Activated CD8-positive, alpha-beta T cell treated with anti-CD3 and anti-CD28 coated beads, Interleukin-2, amount 10 ng/mL, durations not matched to agents 7 days and 5 days (primary cell): ENCODE results near the gene HOXC10. TPM values are rescaled to one million over a fixed set of nuclear protein-coding genes. Genes with fewer than 3 reads are reported as not detected.

ENCODE experiments used
- ATAC-seq: fragments of 150-1000 bp; cut with Tn5 transposase; one replicate; pipeline ENCODE4 v1.10.0; 2021; ENCODE audit warnings: moderate library complexity
- CTCF ChIA-PET: fragments of 350-600 bp; sonication (Branson Sonifier 250); formaldehyde crosslinking; loops from one replicate; lab custom pipeline; 2021; ENCODE audit warnings: antibody characterized with exemption; lab: Charles Lee
- POLR2A ChIA-PET: fragments of 350-600 bp; sonication (Branson Sonifier 250); formaldehyde crosslinking; loops from one replicate; lab custom pipeline; 2021; ENCODE audit warnings: antibody characterized with exemption; lab: Charles Lee
- DNase-seq: peaks from one replicate; pipeline ENCODE4 v3.0.0-alpha.2; 2020
- H3K27ac Mint-ChIP-seq: one replicate; pipeline ENCODE4 v1.8.0; 2021; ENCODE audit warnings: mild to moderate bottlenecking, mixed read lengths
- H3K27me3 Mint-ChIP-seq: one replicate; pipeline ENCODE4 v1.8.0; 2021; ENCODE audit warnings: low read depth, mixed read lengths
- H3K36me3 Mint-ChIP-seq: one replicate; pipeline ENCODE4 v1.8.0; 2021; ENCODE audit warnings: low read depth, mixed read lengths
- H3K4me1 Mint-ChIP-seq: one replicate; pipeline ENCODE4 v1.8.0; 2021; ENCODE audit warnings: low read depth, mixed read lengths
- H3K4me3 Mint-ChIP-seq: one replicate; pipeline ENCODE4 v1.8.0; 2021; ENCODE audit warnings: mild to moderate bottlenecking, mixed read lengths
- H3K9me3 Mint-ChIP-seq: one replicate; pipeline ENCODE4 v1.8.0; 2022; ENCODE audit warnings: mixed read lengths; ENCODE audit not compliant: insufficient read depth
- total RNA-seq, 2 experiments: library from RNA; stranded (reverse); gene quantifications; one replicate each; pipeline ENCODE4 v1.2.3, GENCODE V29; 2021

HOXC10 gene
- total RNA-seq, 2 experiments from 2014 or later = not detected

GRCh38 chr12:53982648-53983567, 2.0 kb upstream of the HOXC10 start:
- ChIA-PET CTCF (no interaction called here), POLR2A (no interaction called here)
- DNase-seq (no peak), ATAC-seq (no peak)
- peaks cover 2% of the 10 kb centered on the region for H3K36me3 Mint-ChIP-seq
- peak overlapping the region; percentile 12 for H3K4me3 Mint-ChIP-seq
- H3K27ac Mint-ChIP-seq = no peak overlapping the region
- peaks cover 30% of the 10 kb centered on the region for H3K4me1 Mint-ChIP-seq
- no peaks in the 10 kb centered on the region for H3K9me3 Mint-ChIP-seq
- peaks cover 95% of the 10 kb centered on the region for H3K27me3 Mint-ChIP-seq

DNA sequence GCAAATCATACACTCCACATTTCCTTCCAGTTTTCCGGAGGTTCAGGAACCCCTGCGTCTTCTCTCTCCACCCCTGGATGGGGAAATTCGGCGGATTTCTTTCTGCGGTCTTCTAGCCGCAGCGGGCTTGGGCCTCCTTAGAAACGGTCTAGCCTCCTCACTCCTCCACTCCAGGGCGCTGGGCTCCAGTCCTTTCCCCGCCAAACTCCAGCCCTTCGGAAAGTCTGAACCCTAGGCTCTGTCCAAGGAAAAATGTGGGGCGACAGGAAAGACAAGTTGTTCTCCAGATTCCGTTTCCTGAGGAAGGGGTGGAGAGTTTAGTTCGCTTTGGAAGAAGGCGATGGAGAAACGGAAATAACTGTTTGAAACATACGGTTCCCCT, 1.4 kb upstream of the HOXC10 start:
- peak overlapping the region; percentile 12 for H3K4me3 Mint-ChIP-seq

DNA sequence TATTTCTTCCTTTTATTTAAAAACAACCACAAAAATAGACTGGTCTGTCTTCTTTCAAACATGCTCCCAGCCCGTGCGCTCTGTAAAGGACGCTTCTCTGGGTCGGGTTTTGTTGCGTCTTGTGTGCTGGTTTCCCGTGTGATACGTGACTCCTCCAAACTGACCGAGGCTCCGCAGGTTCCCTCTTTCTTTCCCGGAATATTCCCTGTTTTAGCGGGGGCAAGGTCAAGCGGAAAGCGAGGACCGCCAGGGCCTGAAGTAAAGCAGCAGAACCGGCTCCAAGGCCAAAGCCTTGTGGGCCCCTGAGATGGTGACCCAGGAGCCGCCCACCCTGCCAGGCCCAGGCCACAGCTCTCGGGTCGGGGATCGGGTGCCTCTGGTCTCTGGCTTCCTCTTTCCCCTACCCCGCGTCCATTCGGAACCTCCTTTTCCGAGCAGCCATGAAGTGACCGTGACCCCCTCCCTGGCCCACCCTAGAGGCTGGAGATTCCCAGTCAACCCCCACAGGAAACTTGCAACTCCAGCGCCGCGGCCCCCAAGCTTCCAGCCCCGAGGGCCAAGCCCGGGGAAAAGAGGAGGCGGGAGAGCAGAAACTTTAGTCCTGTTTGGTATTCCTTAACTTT, 885 bp upstream of the HOXC10 start:
- Mint-ChIP-seq H3K27me3 (peaks cover 93% of the 10 kb centered on the region), H3K9me3 (no peaks in the 10 kb centered on the region), H3K27ac (no peak overlapping the region), H3K4me3 (no peak overlapping the region), H3K4me1 (peaks cover 36% of the 10 kb centered on the region), H3K36me3 (peaks cover 2% of the 10 kb centered on the region)
- CTCF ChIA-PET = interaction anchor here (1.1 to 5.8 kb wide), 10 partner anchors 8 to 223 kb away, joined by 3 to 35 read pairs (median 7); partner anchors contain the start of genes HOXC5 and HOXC9
- DNase-seq (no peak), ATAC-seq (no peak)
- POLR2A ChIA-PET = no interaction called here

More for the DNA sequence above, 1.4 kb upstream of the HOXC10 start:
- Mint-ChIP-seq H3K4me1 (peaks cover 31% of the 10 kb centered on the region), H3K9me3 (no peaks in the 10 kb centered on the region), H3K27ac (no peak overlapping the region), H3K27me3 (peaks cover 95% of the 10 kb centered on the region), H3K36me3 (peaks cover 2% of the 10 kb centered on the region)
- POLR2A ChIA-PET = no interaction called here
- ATAC-seq (no peak), DNase-seq (no peak)
- CTCF ChIA-PET = interaction anchor here (5.8 kb wide), 1 partner anchor 218 kb away, joined by 35 read pairs; no protein-coding TSS in a partner anchor

DNA sequence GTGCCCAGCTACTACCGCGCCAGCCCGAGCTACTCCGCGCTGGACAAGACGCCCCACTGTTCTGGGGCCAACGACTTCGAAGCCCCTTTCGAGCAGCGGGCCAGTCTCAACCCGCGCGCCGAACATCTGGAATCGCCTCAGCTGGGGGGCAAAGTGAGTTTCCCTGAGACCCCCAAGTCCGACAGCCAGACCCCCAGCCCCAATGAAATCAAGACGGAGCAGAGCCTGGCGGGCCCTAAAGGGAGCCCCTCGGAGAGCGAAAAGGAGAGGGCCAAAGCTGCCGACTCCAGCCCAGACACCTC, 697 bp downstream of the HOXC10 start:
- no peak for ATAC-seq
- H3K4me1 Mint-ChIP-seq = peaks cover 39% of the 10 kb centered on the region
- no peaks in the 10 kb centered on the region for H3K9me3 Mint-ChIP-seq
- no peak overlapping the region for H3K27ac Mint-ChIP-seq
- H3K27me3 Mint-ChIP-seq = peaks cover 93% of the 10 kb centered on the region
- CTCF ChIA-PET = interaction anchor here (0.7 to 5.8 kb wide), 17 partner anchors 9 to 230 kb away, joined by 3 to 35 read pairs (median 6); partner anchors contain the start of genes HOXC11, HOXC5, HOXC6 and HOXC9
- POLR2A ChIA-PET = no interaction called here
- no peak for DNase-seq
- no peaks in the 10 kb centered on the region for H3K36me3 Mint-ChIP-seq
- H3K4me3 Mint-ChIP-seq = peak overlapping the region; percentile 48

- POLR2A ChIA-PET = no interaction called here
- H3K4me3 Mint-ChIP-seq = peak overlapping the region; percentile 12
- peaks cover 93% of the 10 kb centered on the region for H3K27me3 Mint-ChIP-seq
- ATAC-seq (peak; percentile 31), DNase-seq (no peak)
- no peaks in the 10 kb centered on the region for H3K9me3 Mint-ChIP-seq
- H3K36me3 Mint-ChIP-seq = no peaks in the 10 kb centered on the region
- peaks cover 35% of the 10 kb centered on the region for H3K4me1 Mint-ChIP-seq
- H3K27ac Mint-ChIP-seq = no peak overlapping the region
- CTCF ChIA-PET = interaction anchor here (0.9 to 5.8 kb wide), 15 partner anchors 9 to 230 kb away, joined by 3 to 35 read pairs (median 6); partner anchors contain the start of genes HOXC11, HOXC5, HOXC6 and HOXC9
Measured at GRCh38 chr12:53985994-53986685, 1.2 kb downstream of the HOXC10 start.

DNA sequence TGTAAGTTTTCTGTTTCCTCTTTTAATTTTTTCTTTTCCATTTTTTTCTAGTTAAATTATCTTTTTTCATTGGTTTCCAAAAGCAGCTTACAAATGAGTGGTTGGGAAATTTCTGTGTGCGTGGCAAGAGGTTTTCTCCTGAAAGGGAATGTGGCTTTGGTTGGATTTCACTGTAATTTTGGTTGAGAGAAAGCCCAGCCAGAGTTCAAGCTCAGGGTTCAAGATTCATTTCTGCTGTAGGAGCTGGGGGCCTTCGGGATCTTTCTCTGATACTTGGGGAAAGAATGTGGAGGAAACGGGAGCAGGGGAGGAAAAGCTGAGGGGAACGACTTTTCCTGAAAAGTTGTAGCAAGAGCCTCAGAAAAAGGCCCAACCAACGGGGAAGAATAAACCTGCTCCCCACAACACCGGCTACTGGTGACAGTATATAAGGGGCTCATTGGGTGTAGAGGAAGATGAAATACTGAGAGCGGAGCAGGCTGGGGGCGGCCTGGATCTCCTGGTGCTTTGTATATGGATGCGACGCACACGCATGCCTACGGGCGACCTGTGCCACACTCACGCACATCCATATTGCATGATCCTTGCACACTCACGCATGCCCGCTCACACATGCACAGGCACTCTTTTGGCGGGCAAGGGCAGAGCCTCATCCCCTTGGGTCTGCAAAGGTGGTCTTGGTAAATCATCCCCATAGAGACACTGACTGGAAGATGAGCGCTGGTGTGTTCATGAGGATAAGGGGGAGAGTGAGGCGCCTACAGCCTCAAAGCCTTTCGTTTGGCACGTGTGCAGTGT, 1.9 kb downstream of the HOXC10 start:
- H3K9me3 Mint-ChIP-seq = no peaks in the 10 kb centered on the region
- H3K36me3 Mint-ChIP-seq = no peaks in the 10 kb centered on the region
- H3K27me3 Mint-ChIP-seq = peaks cover 93% of the 10 kb centered on the region
- H3K4me3 Mint-ChIP-seq = no peak overlapping the region
- ChIA-PET CTCF (interaction anchor here (1.0 to 5.8 kb wide), 11 partner anchors 8 to 229 kb away, joined by 3 to 35 read pairs (median 9); partner anchors contain the start of genes HOXC5 and HOXC9), POLR2A (no interaction called here)
- peaks cover 35% of the 10 kb centered on the region for H3K4me1 Mint-ChIP-seq
- H3K27ac Mint-ChIP-seq = no peak overlapping the region
- DNase-seq = no peak
- ATAC-seq = no peak

DNA sequence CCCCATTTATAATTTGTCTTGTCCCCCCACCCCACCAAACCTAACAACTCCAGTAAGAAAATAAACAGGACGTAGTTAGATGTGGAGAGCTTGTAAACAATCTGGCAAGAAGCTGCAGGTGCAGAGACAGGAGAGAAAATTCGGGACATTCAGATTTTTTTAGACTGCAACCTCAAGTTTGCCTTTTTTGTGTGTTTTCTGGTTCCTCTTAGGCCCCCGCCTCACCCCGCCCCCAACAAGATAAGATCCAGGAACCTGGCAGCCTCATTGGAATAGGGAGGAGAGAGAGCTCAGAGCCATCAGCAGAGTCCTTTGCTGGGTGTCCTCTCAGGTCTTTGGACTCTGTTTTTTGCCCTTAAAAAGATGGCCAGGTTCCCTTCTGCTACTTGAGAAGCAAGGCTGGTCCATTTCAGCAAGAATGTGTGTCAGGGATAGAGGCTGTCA, 2.9 kb downstream of the HOXC10 start:
- Mint-ChIP-seq H3K4me1 (peaks cover 35% of the 10 kb centered on the region), H3K4me3 (no peak overlapping the region), H3K9me3 (no peaks in the 10 kb centered on the region), H3K36me3 (no peaks in the 10 kb centered on the region), H3K27ac (no peak overlapping the region), H3K27me3 (peaks cover 92% of the 10 kb centered on the region)
- ChIA-PET CTCF (interaction anchor here (0.5 to 5.8 kb wide), 13 partner anchors 10 to 1080 kb away, joined by 3 to 35 read pairs (median 4); no protein-coding TSS in a partner anchor), POLR2A (interaction anchor here (0.6 kb wide), 1 partner anchor 605 kb away, joined by 3 read pairs; no protein-coding TSS in a partner anchor)
- no peak for ATAC-seq
- no peak for DNase-seq

- ChIA-PET POLR2A (interaction anchor here (0.6 kb wide), 1 partner anchor 606 kb away, joined by 3 read pairs; no protein-coding TSS in a partner anchor), CTCF (interaction anchor here (0.5 to 5.8 kb wide), 13 partner anchors 10 to 1081 kb away, joined by 3 to 35 read pairs (median 4); no protein-coding TSS in a partner anchor)
- Mint-ChIP-seq H3K27me3 (peaks cover 91% of the 10 kb centered on the region), H3K9me3 (no peaks in the 10 kb centered on the region), H3K27ac (no peak overlapping the region), H3K4me1 (peaks cover 35% of the 10 kb centered on the region), H3K36me3 (no peaks in the 10 kb centered on the region), H3K4me3 (no peak overlapping the region)
- no peak for DNase-seq
- ATAC-seq = no peak
Measured at GRCh38 chr12:53988541-53989226, 3.7 kb downstream of the HOXC10 start.

- peaks cover 5% of the 10 kb centered on the region for H3K36me3 Mint-ChIP-seq
- ChIA-PET POLR2A (no interaction called here), CTCF (interaction anchor here (1.1 to 5.8 kb wide), 8 partner anchors 18 to 233 kb away, joined by 3 to 35 read pairs (median 8); no protein-coding TSS in a partner anchor)
- no peak for ATAC-seq
- peak overlapping the region; percentile 1 for H3K4me3 Mint-ChIP-seq
- no peaks in the 10 kb centered on the region for H3K9me3 Mint-ChIP-seq
- H3K27me3 Mint-ChIP-seq = peaks cover 95% of the 10 kb centered on the region
- H3K4me1 Mint-ChIP-seq = peaks cover 40% of the 10 kb centered on the region
- peak; percentile 66 for DNase-seq
- no peak overlapping the region for H3K27ac Mint-ChIP-seq
Measured at GRCh38 chr12:53989227-53990113, 4.5 kb downstream of the HOXC10 start.
